Epithelial cell of proximal tubule (primary cell): Measurements from ENCODE around the gene SLC44A2. TPM values are rescaled to one million over a fixed set of nuclear protein-coding genes. Genes with fewer than 3 reads are reported as not detected.

Experiments used
- DNase-seq: peaks from one replicate; pipeline ENCODE4 v3.0.0-alpha.2; 2011; ENCODE audit warnings: low read depth
- H3K4me3 ChIP-seq: 2 replicates; pipeline ENCODE4 v1.5.1; 2011; ENCODE audit warnings: low read depth, mild to moderate bottlenecking, low read length
- total RNA-seq: library from RNA; depleted of rRNA; stranded (reverse); fragments of >200 nt; gene quantifications from 2 replicates; pipeline ENCODE4 v1.2.3, GENCODE V29; 2015
- TF ChIP-seq, protein P1 (sequence below): conservative IDR thresholded peaks from 2 replicates; pipeline ENCODE4 v1.5.1; 2012; ENCODE audit warnings: low read depth, mild to moderate bottlenecking, low read length

Gene SLC44A2
- total RNA-seq, 1 donor from 2014 or later: 48.5 TPM

DNA sequence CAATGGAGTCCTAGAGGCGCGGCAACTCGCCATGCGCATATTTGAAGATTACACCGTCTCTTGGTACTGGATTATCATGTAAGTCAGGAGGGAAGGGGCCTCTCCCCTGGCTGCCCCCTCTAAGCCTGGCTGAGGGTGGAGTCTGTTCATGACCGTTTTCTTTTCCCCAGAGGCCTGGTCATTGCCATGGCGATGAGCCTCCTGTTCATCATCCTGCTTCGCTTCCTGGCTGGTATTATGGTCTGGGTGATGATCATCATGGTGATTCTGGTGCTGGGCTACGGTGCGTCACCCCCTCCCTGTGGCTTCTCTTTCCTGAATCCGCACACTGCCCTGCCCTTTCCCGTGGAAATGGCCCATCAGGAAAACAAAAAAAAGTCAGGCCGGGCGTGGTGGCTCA, 6.5 kb downstream of the SLC44A2 start:
- TF ChIP-seq, protein P1, sequence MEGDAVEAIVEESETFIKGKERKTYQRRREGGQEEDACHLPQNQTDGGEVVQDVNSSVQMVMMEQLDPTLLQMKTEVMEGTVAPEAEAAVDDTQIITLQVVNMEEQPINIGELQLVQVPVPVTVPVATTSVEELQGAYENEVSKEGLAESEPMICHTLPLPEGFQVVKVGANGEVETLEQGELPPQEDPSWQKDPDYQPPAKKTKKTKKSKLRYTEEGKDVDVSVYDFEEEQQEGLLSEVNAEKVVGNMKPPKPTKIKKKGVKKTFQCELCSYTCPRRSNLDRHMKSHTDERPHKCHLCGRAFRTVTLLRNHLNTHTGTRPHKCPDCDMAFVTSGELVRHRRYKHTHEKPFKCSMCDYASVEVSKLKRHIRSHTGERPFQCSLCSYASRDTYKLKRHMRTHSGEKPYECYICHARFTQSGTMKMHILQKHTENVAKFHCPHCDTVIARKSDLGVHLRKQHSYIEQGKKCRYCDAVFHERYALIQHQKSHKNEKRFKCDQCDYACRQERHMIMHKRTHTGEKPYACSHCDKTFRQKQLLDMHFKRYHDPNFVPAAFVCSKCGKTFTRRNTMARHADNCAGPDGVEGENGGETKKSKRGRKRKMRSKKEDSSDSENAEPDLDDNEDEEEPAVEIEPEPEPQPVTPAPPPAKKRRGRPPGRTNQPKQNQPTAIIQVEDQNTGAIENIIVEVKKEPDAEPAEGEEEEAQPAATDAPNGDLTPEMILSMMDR: no peak
- H3K4me3 ChIP-seq: no peak overlapping the region
- no peak for DNase-seq

DNA sequence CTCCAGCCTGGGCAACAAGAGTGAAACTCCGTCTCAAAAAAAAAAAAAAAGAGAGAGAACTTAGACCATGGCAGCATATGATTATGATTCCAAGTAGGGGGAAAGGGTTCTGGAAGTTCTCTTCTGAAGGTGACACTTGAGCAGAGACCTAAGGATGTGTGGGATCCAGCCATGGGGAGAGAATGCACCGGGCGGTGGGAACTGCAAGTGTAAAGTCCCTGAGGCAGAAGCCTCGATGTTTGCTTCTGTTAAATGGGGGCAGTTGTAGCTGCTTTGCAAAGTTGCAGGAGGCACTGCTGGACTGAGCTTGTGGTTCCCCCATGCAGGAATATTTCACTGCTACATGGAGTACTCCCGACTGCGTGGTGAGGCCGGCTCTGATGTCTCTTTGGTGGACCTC, 9.1 kb downstream of the SLC44A2 start:
- TF ChIP-seq, protein P1: no peak
- no peak overlapping the region for H3K4me3 ChIP-seq
- no peak for DNase-seq

DNA sequence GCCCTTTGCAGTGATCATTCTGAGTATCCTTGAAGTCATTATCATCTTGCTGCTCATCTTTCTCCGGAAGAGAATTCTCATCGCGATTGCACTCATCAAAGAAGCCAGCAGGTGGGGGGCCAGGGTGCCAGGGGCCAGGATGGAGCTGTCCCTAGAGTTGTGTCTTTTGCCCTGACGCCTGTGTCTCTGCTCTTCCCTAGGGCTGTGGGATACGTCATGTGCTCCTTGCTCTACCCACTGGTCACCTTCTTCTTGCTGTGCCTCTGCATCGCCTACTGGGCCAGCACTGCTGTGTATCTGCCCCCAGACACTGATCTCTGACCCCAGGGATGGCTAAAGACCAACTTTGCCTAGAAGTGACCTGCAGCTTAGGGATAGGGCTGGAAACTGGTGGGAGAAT, 9.6 kb downstream of the SLC44A2 start:
- TF ChIP-seq, protein P1: no peak
- DNase-seq: no peak

DNA sequence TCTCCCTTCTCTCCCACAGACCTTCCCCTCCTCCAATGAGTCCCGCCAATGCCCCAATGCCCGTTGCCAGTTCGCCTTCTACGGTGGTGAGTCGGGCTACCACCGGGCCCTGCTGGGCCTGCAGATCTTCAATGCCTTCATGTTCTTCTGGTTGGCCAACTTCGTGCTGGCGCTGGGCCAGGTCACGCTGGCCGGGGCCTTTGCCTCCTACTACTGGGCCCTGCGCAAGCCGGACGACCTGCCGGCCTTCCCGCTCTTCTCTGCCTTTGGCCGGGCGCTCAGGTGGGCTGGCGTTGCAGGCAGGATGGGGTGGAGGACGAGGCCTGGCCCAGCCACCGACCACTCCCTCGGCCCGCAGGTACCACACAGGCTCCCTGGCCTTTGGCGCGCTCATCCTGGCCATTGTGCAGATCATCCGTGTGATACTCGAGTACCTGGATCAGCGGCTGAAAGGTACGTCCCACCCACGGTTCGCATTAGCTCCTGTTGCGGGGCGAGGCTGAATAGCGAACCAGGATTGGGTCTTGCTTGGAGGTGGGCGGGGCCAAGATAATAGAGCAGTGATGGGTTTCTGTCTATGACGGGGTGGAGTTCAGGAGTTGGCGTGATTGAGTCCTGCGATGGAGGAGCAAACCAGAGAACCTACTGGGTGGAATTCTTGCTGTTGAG, 11.1 kb downstream of the SLC44A2 start:
- TF ChIP-seq, protein P1: no peak
- no peak for DNase-seq
- H3K4me3 ChIP-seq: no peak overlapping the region

More for the DNA sequence above, 9.6 kb downstream of the SLC44A2 start:
- H3K4me3 ChIP-seq: no peak overlapping the region

DNA sequence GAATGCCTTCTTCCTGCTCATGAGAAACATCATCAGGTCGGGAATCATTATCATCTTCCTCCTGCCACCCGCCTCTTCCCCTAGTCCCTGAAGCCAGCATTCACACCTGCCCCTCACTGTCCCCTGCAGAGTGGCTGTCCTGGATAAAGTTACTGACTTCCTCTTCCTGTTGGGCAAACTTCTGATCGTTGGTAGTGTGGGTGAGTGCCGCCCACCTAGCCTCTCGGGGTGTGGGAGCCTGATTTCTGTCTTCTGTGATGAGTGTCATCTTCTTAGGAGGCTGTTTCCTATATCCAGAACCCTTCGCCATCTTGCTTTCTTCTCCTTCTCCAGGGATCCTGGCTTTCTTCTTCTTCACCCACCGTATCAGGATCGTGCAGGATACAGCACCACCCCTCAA, 12.5 kb downstream of the SLC44A2 start:
- no peak for DNase-seq
- H3K4me3 ChIP-seq: no peak overlapping the region
- TF ChIP-seq, protein P1: no peak

GRCh38 chr19:10639836-10640235, 14.5 kb downstream of the SLC44A2 start:
- TF ChIP-seq, protein P1: no peak
- H3K4me3 ChIP-seq: no peak overlapping the region
- DNase-seq: no peak

DNA sequence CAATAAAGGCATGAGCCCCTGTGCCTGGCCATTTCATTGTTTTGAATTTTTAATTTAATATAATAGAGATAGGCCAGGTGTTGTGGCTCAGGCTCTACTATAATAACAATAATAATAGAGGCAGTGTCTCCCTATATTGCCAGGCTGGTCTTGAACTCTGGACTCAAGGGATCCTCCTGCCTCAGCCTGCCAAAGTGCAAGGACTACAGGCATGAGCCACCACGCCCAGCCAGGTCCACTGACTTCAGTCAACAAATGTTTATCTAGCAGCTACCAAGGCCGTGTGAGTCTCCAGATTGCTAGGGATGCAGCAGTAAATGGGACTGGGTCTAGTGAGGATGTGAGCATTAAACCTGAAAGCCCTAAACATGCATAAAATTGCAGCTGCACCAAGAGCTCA, 15.0 kb downstream of the SLC44A2 start:
- no peak overlapping the region for H3K4me3 ChIP-seq
- no peak for DNase-seq
- TF ChIP-seq, protein P1: no peak
